ENCODE results near the gene ZNF281.
"Not testable (repeated sequence)": the region's sequence is repeated elsewhere in the genome, so short reads cannot be mapped to it uniquely, and the experiment has no call there.

Gene ZNF281

GRCh38 chr1:200428482-200429205, 18.8 kb upstream of the ZNF281 start:
- DNase-seq, result no peak

DNA sequence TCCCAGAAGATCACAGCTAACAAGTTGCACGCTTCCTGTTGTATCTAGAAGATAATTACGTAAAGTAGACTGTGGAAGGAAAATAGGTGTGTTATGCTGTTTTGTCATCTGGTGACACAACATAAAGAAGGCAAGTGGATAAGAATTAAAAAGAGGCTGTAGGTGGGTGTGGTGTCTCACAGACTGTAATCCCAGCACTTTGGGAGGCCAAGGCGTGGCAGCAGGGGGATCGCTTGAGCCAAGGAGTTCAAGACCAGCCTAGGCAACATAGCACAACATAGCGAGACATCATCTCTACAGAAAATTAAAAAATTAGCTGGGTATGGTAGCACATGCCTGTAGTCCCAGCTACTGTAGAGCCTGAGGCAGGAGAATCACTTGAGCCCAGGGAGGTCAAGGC, 17.9 kb upstream of the ZNF281 start:
- no peak for DNase-seq

DNA sequence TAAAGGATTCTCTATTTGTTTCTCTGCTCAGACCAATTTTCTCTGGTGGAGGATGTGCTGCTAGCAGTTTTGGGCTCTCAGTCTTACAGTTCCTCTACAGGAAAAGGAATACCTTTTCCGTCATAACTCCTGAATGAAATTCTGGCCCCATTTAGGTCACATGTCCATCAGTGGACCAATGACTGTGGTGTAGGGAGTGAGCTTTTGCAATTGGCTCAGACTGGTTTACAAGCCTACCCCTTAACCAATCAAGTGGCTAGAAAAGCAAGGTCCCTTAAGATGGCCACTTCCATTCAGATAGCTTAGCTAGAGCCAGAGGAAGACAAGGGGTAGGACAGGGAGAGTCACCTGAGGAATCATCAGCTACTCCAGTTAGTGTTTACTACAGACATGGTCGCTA, 16.4 kb upstream of the ZNF281 start:
- DNase-seq, result no peak

DNA sequence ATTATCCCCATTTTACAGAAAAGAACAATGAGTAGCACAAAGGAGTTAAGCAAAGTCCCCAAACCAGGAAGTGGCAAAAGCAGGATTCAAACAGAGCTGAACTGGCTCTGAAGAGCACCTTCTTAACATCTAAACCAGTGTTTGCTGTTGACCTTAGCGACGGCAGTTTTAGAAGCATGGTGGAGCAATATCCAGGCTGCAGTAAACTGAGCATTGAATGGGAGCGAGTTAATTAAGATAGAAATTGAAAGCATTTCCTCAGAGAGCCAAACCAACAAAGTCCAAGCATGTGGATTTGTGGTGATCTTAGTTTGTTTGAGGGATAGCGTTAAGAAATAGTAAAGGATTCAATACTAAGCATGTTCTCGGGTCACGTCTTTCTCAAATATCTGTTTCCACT, 13.4 kb upstream of the ZNF281 start:
- no peak for DNase-seq

- DNase-seq, result no peak
Measured at GRCh38 chr1:200422211-200422610, 12.4 kb upstream of the ZNF281 start.

DNA sequence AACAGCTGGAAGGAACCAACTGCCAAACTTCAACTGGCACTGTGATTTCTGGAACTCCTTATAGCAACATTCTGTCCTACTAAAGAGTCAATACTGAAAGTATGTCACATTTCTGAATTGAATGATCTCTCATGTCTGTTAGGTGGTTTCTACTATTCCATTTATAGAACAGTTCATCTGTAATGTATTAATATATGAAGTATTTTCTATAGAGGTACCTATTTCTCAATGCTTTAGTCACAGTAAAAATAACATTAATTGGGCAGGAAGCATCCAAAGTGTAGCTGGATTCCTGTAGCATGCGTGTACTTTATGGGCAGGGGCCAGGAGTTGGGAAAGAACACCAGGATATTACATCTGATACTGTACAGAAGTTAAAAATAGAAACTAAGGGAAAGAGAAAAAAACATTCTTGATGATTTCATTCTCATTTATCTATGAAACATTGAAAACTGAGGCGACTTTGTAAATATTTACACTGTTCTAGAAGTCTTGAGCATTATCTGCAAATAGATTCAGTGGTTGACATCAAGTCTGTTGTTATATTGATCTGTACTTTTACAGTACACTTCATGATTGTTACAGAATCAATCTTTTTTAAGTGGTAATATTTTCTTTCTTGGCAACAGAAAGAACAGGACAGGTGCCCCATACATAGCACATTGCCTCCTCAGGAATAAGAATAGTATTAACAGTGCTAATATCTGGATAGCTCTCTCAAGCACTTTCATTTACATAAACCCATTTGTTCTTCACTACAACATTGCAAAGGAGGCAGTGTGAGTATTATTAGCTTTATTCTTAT, 6.2 kb upstream of the ZNF281 start:
- no peak for DNase-seq

GRCh38 chr1:200415227-200415626, 5.4 kb upstream of the ZNF281 start:
- no peak for DNase-seq

- DNase-seq, result no peak
Measured at GRCh38 chr1:200414657-200415056, 4.8 kb upstream of the ZNF281 start.

DNA sequence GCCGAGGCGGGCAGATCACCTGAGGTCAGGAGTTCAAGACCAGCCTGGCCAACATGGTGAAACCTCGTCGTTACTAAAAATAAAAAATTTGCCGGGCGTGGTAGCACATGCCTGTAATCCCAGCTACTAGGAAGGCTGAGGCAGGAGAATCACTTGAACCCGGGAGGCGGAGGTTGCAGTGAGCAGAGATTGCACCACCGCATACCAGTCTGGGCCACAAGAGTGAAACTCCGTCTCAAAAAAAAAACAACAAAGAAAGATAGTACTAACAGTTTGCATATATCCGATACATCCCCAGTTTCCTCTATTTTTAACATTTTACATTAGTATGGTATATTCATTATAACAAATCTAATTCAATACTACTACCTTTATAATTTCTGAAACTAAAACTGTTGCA, 3.9 kb upstream of the ZNF281 start:
- DNase-seq, result not testable (repeated sequence)

DNA sequence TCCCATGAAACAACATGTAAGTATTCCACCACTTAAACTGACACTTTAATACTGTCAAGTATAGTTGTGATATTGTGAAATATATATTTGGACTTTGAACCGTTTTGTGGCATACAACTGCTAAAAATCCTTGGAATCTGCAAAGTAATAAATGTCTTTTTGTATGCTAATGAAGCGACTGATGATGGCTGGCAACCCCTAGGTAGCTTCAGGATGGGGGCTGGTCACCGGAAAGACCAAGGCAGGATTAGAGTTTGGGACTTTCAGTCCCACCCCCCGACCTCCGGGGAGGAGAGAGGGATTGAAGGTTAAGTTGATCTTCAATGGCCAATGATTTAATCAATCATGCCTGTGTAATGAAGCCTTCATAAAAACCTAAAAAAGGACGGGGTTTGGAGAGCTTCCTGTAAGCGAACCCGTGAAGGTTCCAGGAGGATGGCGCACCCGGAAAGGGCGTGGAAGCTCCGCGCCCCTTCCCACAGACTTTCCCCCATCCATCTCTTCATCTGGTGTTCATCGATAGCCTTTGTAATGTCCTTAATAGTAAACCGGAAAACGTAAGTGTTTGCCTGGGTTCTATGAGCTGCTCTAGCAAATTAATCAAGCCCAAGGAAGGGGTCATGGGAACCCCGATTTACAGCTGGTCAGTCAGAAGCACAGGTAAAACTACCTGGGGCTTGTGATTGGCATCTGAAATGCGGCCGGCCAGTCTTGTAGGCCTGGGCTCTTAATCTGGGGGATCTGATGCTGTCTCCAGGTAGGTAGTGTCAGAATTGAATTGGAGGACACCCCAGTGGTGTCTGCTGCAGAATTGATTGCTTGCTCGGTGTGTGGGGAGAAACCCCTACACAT, 1.8 kb upstream of the ZNF281 start:
- no peak for DNase-seq

GRCh38 chr1:200410566-200410878, 686 bp upstream of the ZNF281 start:
- DNase-seq, result peak; percentile 77

- peak; percentile 32 for DNase-seq
Measured at GRCh38 chr1:200409203-200409760, 554 bp downstream of the ZNF281 start.

DNA sequence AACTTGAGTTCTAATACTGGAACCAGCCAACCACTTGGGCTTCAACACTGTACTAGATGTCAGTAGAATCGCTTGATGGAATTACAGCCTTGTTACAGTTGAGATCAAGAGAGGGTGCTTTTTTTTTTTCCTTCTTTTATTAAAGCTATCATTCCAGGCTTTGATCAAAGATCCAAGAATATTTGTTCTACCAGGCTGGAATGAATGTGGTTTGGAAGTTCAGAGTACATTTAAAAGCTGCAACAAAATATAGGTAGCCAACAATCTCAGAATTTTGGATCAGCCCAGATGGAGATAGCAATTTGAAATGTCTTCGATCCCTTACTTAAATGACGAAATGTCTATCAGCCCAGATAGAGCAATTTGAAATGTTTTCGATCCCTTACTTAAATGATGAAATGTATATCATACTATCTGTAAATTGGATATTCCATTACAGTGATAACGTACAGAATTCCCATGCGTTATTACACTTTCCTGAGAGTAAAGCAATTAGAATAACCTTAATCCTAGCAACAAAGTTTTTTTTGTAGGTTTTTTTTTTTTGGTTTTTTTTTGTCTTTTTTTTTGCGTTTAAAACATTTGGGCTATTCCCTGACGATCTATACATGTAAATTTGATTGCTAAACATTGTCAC, 3.6 kb downstream of the ZNF281 start:
- DNase-seq, result no peak

DNA sequence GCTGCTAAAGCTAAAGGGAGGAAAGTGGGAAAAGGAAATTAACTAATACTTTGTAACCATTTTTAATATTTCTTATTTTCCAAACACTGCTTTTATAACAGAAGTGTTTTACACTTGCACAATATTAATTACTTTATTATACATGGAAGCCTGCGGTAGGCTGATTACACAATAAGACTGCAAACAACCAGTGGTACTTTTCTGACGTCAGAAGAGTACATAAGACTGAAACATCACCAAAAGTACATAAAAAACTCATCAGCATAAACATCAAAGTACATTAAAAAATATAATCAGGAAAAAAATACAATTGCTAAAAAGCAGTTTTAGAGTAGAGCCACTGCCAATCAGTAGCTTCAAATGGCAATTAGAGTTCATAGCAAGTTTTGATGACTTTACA, 4.6 kb downstream of the ZNF281 start:
- no peak for DNase-seq

DNA sequence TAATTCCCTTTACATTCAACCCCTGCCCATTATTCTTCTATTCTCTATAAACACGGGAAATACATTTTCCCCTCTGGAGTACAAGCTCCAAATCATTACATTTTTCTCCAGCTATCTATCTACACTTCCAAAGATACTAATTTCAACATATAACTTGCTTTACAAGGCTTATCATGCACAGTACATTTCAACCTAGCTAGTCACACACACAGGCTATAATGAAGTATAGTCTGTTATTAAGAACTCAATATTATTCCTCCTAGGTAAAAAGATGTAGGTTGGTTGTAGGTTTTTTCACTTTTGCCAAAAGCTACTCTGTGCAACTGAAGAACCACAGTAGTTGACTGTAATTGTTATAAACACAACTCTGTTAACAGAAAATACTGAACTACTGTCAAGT, 8.1 kb downstream of the ZNF281 start:
- DNase-seq, result no peak

- DNase-seq, result no peak
Measured at GRCh38 chr1:200401263-200401662, 8.6 kb downstream of the ZNF281 start.

GRCh38 chr1:200400556-200400955, 9.3 kb downstream of the ZNF281 start:
- no peak for DNase-seq

DNA sequence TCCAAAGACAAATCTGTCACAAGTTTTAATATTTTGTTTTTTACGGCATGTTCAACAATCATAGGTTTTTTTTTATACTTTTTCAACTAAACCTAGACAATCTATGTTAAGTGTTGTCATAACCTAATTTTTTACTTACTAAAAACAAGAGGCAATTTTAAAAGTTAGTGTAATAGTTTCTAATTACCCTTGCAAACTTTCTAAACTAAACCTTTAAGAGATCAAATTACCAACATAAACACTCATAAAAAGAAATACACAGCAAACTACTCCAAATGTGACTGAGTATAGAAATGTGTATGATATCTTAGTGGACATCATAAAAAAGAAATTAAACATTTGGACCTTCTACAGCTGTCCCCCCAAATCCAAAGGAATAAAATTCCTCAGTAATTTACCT, 10.0 kb downstream of the ZNF281 start:
- DNase-seq, result no peak

DNA sequence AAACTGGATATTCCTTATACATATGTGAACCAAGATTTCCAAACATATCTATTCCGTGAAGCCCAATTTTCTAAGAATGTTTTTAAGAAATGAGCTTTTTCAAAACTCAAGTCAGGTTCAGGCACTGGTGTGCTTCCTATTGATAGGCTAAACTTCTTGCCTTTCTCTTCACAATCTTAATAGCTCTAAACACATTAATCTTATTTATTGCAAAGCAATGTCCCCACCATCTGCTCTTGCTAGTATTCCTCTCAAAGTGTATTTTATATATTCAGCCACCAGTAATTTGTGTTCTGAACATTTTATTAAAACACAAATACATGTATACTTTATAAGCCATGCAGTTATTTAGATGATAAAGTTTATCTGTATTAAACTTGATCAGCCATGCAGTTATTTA, 11.5 kb downstream of the ZNF281 start:
- no peak for DNase-seq

DNA sequence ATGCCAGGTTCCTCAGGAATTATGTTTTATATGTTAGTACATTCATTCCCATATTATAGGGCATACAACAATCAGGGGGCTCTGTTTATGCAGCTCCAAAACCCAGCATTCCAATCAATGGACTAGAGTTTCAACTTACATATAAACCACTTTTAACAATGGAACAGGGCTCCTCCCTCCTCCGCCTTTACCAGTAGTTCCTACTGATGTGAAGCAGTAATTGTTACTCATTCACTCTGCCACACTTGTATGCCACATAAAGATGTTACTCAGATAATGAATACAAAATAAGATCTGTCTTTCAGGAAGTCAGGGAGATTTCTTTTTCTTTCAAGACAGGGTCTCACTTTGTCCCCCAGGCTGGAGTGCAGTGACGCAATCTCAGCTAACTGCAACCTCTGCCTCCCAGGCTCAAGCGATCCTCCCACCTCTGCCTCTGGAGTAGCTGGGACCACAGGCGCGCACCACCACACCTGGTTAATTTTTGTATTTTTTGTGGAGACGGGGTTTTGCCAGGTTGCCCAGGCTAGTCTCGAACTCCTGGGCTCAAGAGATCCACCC, 17.1 kb downstream of the ZNF281 start:
- DNase-seq, result no peak

DNA sequence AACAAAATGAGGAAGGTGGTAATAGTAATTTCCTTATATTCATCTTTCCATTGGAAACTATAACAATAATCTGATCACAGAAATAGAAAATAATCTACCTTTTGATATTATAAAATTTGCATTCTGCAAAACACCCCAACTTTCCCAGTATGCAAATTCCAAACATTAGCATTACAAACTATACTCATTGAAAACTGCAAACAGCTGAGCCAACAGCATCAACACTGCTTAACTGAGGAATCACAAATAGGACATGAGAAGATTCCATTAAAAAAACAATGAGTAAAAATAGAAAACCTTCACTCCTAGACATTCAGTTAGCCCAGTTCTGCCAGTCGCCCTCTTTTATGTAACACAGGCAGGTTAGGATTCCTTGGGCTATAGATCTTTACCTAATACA, 18.1 kb downstream of the ZNF281 start:
- no peak for DNase-seq

GRCh38 chr1:200388791-200389190, 21.0 kb downstream of the ZNF281 start:
- DNase-seq, result no peak

DNA sequence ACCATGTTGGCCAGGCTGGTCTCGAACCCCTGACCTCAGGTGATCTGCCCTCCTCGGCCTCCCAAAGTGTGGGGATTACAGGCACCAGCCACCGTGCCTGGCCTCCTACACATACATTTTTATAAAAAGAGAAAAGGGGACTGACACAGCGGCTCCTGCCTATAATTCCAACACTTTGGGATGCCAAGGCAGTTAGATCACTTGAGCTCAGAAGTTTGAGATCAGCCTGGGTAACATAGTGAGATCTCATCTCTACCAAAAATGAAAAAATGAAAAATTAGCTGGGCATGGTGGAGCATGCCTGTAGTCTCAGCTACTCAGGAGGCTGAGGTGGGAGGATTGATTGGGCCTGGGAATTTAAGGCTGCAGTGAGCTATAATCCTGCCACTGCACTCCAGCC, 23.4 kb downstream of the ZNF281 start:
- DNase-seq, result no peak
